ENCODE measurements around the gene VIPR2. TPM values are rescaled to one million over a fixed set of nuclear protein-coding genes. Genes with fewer than 3 reads are reported as not detected.

VIPR2 gene
- total RNA-seq, 1 experiment from 2014 or later, result not detected

DNA sequence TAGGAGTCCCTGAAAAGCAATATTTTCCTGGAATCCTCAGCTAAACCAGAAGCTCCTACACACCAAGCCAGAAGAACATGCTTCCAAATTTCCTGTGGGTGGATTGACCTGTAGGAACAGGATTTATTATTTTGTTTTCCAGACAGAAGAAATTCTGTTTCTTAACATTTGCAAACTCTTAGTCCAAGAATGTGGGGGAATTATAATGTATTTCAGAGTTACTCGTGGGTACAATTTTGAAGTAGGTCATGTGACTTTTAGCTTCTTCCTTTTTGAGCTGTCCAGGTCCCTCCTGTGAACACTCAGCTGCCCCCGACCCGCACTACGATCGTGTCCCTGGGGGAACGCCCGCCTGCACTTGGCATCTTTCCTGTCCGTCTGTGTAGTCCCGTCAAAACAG lies 27.7 kb upstream of the VIPR2 start:
- POLR2A ChIA-PET (ENCODE audit: unreplicated experiment), result no interaction called here
- no peak for TF ChIP-seq EZH2 (IDR thresholded peaks at IDR 0.05; ENCODE audit: low read depth)

DNA sequence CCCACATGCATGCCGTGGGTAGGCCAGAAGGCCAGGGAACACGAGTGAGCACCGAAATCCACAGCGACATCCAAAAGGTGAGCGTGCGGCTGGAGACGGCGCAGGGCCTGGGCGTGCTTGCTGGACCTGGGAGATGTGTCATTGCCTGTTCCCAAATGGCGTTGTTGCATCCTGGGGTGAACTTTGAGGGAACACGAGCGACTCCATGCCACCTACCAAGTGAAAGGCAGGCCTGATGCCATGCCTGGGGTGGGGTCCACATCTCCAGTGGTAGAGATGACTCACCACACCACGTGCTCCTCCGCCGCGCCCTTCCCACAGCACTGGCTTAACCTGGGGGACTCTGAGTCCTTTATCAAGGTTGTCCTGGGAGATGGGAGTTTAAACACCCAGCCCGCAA lies 24.7 kb upstream of the VIPR2 start:
- H3K9me2 ChIP-seq (ENCODE audit: insufficient read depth), result no peaks in the 10 kb centered on the region

More for the DNA sequence above, 27.7 kb upstream of the VIPR2 start:
- no peaks in the 10 kb centered on the region for H3K9me2 ChIP-seq (ENCODE audit: insufficient read depth)
- BruUV-seq (replicated peaks), result no TSS peak
- no peaks in the 10 kb centered on the region for H3K4me1 ChIP-seq (replicated peaks; ENCODE audit: insufficient read depth)
- no peaks in the 10 kb centered on the region; the same call in 1 of the 2 replicates for H3K9me3 ChIP-seq (ENCODE audit: insufficient read depth, low read depth)
- no peaks in the 10 kb centered on the region for H4K20me1 ChIP-seq (ENCODE audit: insufficient read depth)
- no peak overlapping the region for H3K4me3 ChIP-seq
- CTCF ChIA-PET, result no interaction called here
- no peak overlapping the region for H3K4me2 ChIP-seq
- no peak for DNase-seq
- H3K27me3 ChIP-seq (ENCODE audit: insufficient read depth, low read depth), result peaks cover 86% of the 10 kb centered on the region
- H3K27ac ChIP-seq, result no peak overlapping the region
- no peaks in the 10 kb centered on the region for H3K36me3 ChIP-seq (ENCODE audit: low read depth)
- H2AFZ ChIP-seq, result no peak overlapping the region
- intact Hi-C loops (cut with micrococcal nuclease; ENCODE audit: unreplicated experiment), result no loop called here
- no peaks in the 10 kb centered on the region for H3F3A ChIP-seq (ENCODE audit: insufficient read depth, low read depth)
- H3K79me2 ChIP-seq (ENCODE audit: low read depth), result no peaks in the 10 kb centered on the region

DNA sequence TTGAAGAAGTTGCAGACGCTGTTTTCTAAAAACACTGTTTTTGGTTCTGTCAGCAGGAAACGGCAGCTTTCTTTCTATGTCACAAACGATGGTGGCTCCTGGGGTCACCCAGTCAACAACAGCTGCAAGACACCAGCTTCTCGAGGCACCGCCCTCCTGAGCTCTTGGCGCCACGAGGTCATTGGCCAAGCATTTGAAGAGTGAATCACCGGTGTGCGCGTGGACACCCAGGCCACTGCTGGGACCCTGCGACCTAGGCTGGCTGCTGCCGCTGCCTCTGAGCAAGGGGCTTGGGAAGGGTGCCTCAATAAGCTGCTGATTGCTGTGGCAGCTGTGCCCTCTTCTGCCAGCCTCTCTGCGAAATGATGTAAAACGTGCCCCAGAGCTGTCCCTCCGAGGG lies 22.5 kb upstream of the VIPR2 start:
- H4K20me1 ChIP-seq (ENCODE audit: insufficient read depth), result no peaks in the 10 kb centered on the region
- peaks cover 53% of the 10 kb centered on the region for H3K27me3 ChIP-seq (ENCODE audit: insufficient read depth, low read depth)
- peaks cover 6% of the 10 kb centered on the region; the same call in 1 of the 2 replicates for H3K9me3 ChIP-seq (ENCODE audit: insufficient read depth, low read depth)
- no TSS peak for BruUV-seq (replicated peaks)
- no peaks in the 10 kb centered on the region for H3F3A ChIP-seq (ENCODE audit: insufficient read depth, low read depth)
- H3K36me3 ChIP-seq (ENCODE audit: low read depth), result no peaks in the 10 kb centered on the region
- intact Hi-C loops (cut with micrococcal nuclease; ENCODE audit: unreplicated experiment), result no loop called here
- DNase-seq, result no peak
- H2AFZ ChIP-seq, result no peak overlapping the region
- H3K4me1 ChIP-seq (replicated peaks; ENCODE audit: insufficient read depth), result no peaks in the 10 kb centered on the region
- no peaks in the 10 kb centered on the region for H3K79me2 ChIP-seq (ENCODE audit: low read depth)
- no peak overlapping the region for H3K4me3 ChIP-seq
- no peak overlapping the region for H3K27ac ChIP-seq
- CTCF ChIA-PET, result no interaction called here
- TF ChIP-seq, protein P1, sequence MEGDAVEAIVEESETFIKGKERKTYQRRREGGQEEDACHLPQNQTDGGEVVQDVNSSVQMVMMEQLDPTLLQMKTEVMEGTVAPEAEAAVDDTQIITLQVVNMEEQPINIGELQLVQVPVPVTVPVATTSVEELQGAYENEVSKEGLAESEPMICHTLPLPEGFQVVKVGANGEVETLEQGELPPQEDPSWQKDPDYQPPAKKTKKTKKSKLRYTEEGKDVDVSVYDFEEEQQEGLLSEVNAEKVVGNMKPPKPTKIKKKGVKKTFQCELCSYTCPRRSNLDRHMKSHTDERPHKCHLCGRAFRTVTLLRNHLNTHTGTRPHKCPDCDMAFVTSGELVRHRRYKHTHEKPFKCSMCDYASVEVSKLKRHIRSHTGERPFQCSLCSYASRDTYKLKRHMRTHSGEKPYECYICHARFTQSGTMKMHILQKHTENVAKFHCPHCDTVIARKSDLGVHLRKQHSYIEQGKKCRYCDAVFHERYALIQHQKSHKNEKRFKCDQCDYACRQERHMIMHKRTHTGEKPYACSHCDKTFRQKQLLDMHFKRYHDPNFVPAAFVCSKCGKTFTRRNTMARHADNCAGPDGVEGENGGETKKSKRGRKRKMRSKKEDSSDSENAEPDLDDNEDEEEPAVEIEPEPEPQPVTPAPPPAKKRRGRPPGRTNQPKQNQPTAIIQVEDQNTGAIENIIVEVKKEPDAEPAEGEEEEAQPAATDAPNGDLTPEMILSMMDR (conservative IDR thresholded peaks at IDR 0.05), result no peak
- no peak for TF ChIP-seq EZH2 (IDR thresholded peaks at IDR 0.05; ENCODE audit: low read depth)
- H3K9me2 ChIP-seq (ENCODE audit: insufficient read depth), result no peaks in the 10 kb centered on the region
- H3K4me2 ChIP-seq, result no peak overlapping the region
- POLR2A ChIA-PET (ENCODE audit: unreplicated experiment), result no interaction called here

More for the DNA sequence above, 24.7 kb upstream of the VIPR2 start:
- H3K4me3 ChIP-seq, result no peak overlapping the region
- H3K36me3 ChIP-seq (ENCODE audit: low read depth), result no peaks in the 10 kb centered on the region
- ChIA-PET POLR2A (ENCODE audit: unreplicated experiment) (no interaction called here), CTCF (no interaction called here)
- H3K79me2 ChIP-seq (ENCODE audit: low read depth), result no peaks in the 10 kb centered on the region
- DNase-seq, result no peak
- H3K9me3 ChIP-seq (ENCODE audit: insufficient read depth, low read depth), result peaks cover 6% of the 10 kb centered on the region; the same call in 1 of the 2 replicates
- TF ChIP-seq, protein P1 (conservative IDR thresholded peaks at IDR 0.05), result no peak
- TF ChIP-seq EZH2 (IDR thresholded peaks at IDR 0.05; ENCODE audit: low read depth), result no peak
- H3K27ac ChIP-seq, result no peak overlapping the region
- no peak overlapping the region for H2AFZ ChIP-seq
- no peaks in the 10 kb centered on the region for H3F3A ChIP-seq (ENCODE audit: insufficient read depth, low read depth)
- no peak overlapping the region for H3K4me2 ChIP-seq
- peaks cover 66% of the 10 kb centered on the region for H3K27me3 ChIP-seq (ENCODE audit: insufficient read depth, low read depth)
- BruUV-seq (replicated peaks), result no TSS peak
- H3K4me1 ChIP-seq (replicated peaks; ENCODE audit: insufficient read depth), result no peaks in the 10 kb centered on the region
- intact Hi-C loops (cut with micrococcal nuclease; ENCODE audit: unreplicated experiment), result no loop called here
- H4K20me1 ChIP-seq (ENCODE audit: insufficient read depth), result no peaks in the 10 kb centered on the region

DNA sequence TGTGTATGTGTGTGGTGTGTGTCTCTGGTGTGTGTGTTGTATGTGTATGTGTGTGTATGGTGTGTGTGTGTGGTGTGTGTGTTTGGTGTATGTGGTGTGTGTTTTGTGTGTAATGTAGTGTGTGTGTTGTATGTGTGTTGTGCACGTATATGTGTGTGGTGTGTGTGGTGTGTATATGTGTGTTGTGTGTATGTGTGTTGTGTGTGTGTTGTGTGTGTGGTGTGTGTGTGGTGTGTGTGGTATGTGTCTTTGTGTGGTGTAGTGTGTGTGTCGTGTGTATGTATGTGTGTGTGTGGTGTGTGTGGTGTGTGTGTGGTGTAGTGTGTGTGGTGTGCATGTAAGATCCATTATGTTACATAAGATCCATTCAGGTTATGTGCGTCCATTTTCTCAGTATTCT lies 21.9 kb upstream of the VIPR2 start:
- DNase-seq, result no peak
- TF ChIP-seq, protein P1 (conservative IDR thresholded peaks at IDR 0.05), result no peak
- TF ChIP-seq EZH2 (IDR thresholded peaks at IDR 0.05; ENCODE audit: low read depth), result no peak
- POLR2A ChIA-PET (ENCODE audit: unreplicated experiment), result no interaction called here
- no TSS peak for BruUV-seq (replicated peaks)
- Histone ChIP-seq H3K36me3 (ENCODE audit: low read depth) (no peaks in the 10 kb centered on the region), H3K4me3 (no peak overlapping the region), H2AFZ (no peak overlapping the region), H3K9me2 (ENCODE audit: insufficient read depth) (no peaks in the 10 kb centered on the region), H3K79me2 (ENCODE audit: low read depth) (no peaks in the 10 kb centered on the region), H3K27me3 (ENCODE audit: insufficient read depth, low read depth) (peaks cover 59% of the 10 kb centered on the region), H3F3A (ENCODE audit: insufficient read depth, low read depth) (no peaks in the 10 kb centered on the region), H4K20me1 (ENCODE audit: insufficient read depth) (no peaks in the 10 kb centered on the region), H3K4me2 (no peak overlapping the region), H3K4me1 (replicated peaks; ENCODE audit: insufficient read depth) (no peaks in the 10 kb centered on the region), H3K9me3 (ENCODE audit: insufficient read depth, low read depth) (peaks cover 9% of the 10 kb centered on the region; the same call in 1 of the 2 replicates), H3K27ac (no peak overlapping the region)
- intact Hi-C loops (cut with micrococcal nuclease; ENCODE audit: unreplicated experiment), result no loop called here
- CTCF ChIA-PET, result no interaction called here
